Measurements from ENCODE around the gene PPP1R9A.
"Not testable (repeated sequence)": the region's sequence is repeated elsewhere in the genome, so short reads cannot be mapped to it uniquely, and the experiment has no call there.

The PPP1R9A gene

DNA sequence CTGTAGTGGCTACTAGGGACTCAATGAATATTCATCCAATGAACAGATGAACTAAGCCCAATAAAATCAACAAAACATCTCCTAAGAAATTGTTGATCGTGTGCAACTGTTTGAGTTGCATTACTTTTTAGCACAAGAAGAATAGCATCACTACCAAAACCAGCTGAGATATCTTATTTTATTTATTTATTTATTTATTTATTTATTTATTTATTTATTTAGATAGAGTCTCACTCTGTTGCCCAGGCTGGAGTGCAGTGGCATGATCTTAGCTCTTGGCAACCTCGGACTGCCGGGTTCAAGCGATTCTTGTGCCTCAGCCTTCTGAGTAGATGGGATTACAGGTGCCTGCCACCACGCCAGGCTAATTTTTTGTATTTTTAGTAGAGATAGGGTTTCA, 92.2 kb downstream of the PPP1R9A start:
- H3K36me3 ChIP-seq (ENCODE audit: control insufficient read depth in 1 of 2, insufficient read depth in 2 of 2, low read length in 2 of 2); H3K9ac ChIP-seq (ENCODE audit: low read depth in 1 of 2, low read length in 2 of 2); H3K9me3 ChIP-seq (ENCODE audit: control insufficient read depth in 1 of 2, low read length in 2 of 2); H3K27ac ChIP-seq (ENCODE audit: low read depth, low read length); H3K4me3 ChIP-seq (ENCODE audit: low read depth in 1 of 2, low read length in 2 of 2); H3K27me3 ChIP-seq (ENCODE audit: control insufficient read depth in 1 of 2, insufficient read depth in 2 of 2, low read length in 2 of 2): not testable (repeated sequence)
- peaks cover 7 to 24% of the 10 kb centered on the region in 2 donors for H3K4me1 ChIP-seq (ENCODE audit: control insufficient read depth in 1 of 2, insufficient read depth in 2 of 2, low read length in 2 of 2)

- no peak overlapping the region for H3K27ac ChIP-seq (ENCODE audit: low read depth, low read length)
- H3K36me3 ChIP-seq (ENCODE audit: control insufficient read depth in 1 of 2, insufficient read depth in 2 of 2, low read length in 2 of 2): no peaks in the 10 kb centered on the region
- H3K9ac ChIP-seq (ENCODE audit: low read depth in 1 of 2, low read length in 2 of 2): no peak overlapping the region
These were observed 93.9 kb downstream of the PPP1R9A start for GRCh38 chr7:95001258-95001657.

GRCh38 chr7:95001815-95002561, 94.6 kb downstream of the PPP1R9A start:
- Histone ChIP-seq H3K27me3 (ENCODE audit: control insufficient read depth in 1 of 2, insufficient read depth in 2 of 2, low read length in 2 of 2) (no peaks in the 10 kb centered on the region), H3K4me1 (ENCODE audit: control insufficient read depth in 1 of 2, insufficient read depth in 2 of 2, low read length in 2 of 2) (peaks cover 7 to 18% of the 10 kb centered on the region in 2 donors), H3K9me3 (ENCODE audit: control insufficient read depth in 1 of 2, low read length in 2 of 2) (no peaks in the 10 kb centered on the region), H3K36me3 (ENCODE audit: control insufficient read depth in 1 of 2, insufficient read depth in 2 of 2, low read length in 2 of 2) (no peaks in the 10 kb centered on the region), H3K27ac (ENCODE audit: low read depth, low read length) (no peak overlapping the region), H3K4me3 (ENCODE audit: low read depth in 1 of 2, low read length in 2 of 2) (no peak overlapping the region), H3K9ac (ENCODE audit: low read depth in 1 of 2, low read length in 2 of 2) (no peak overlapping the region)

More at GRCh38 chr7:95001258-95001657, 93.9 kb downstream of the PPP1R9A start:
- H3K4me1 ChIP-seq (ENCODE audit: control insufficient read depth in 1 of 2, insufficient read depth in 2 of 2, low read length in 2 of 2): peaks cover 7 to 20% of the 10 kb centered on the region in 2 donors
- no peaks in the 10 kb centered on the region for H3K9me3 ChIP-seq (ENCODE audit: control insufficient read depth in 1 of 2, low read length in 2 of 2)
- H3K27me3 ChIP-seq (ENCODE audit: control insufficient read depth in 1 of 2, insufficient read depth in 2 of 2, low read length in 2 of 2): no peaks in the 10 kb centered on the region
- no peak overlapping the region for H3K4me3 ChIP-seq (ENCODE audit: low read depth in 1 of 2, low read length in 2 of 2)

DNA sequence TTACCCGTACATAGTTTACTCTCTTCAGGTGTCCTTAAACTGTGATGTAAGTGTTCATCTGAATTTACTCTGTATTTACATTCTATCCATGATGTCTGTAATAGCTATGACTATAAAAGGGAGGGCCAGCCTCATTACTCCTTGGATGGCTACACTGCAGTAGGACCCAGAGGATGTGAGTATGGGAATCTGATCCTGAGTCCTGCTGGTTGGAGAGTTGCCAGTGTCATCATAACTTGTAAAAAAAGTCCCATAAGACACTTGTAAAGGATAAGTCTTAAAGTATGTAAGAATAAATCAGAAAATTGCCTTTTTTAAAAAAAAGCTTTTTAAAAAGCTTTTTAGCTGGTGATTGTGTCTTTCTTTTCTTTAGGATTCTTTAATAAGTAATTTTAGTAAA, 95.4 kb downstream of the PPP1R9A start:
- no peak overlapping the region for H3K9ac ChIP-seq (ENCODE audit: low read depth in 1 of 2, low read length in 2 of 2)
- H3K27me3 ChIP-seq (ENCODE audit: control insufficient read depth in 1 of 2, insufficient read depth in 2 of 2, low read length in 2 of 2): no peaks in the 10 kb centered on the region
- H3K4me3 ChIP-seq (ENCODE audit: low read depth in 1 of 2, low read length in 2 of 2): no peak overlapping the region
- no peaks in the 10 kb centered on the region for H3K9me3 ChIP-seq (ENCODE audit: control insufficient read depth in 1 of 2, low read length in 2 of 2)
- no peaks in the 10 kb centered on the region for H3K36me3 ChIP-seq (ENCODE audit: control insufficient read depth in 1 of 2, insufficient read depth in 2 of 2, low read length in 2 of 2)
- peaks cover 7 to 18% of the 10 kb centered on the region in 2 donors for H3K4me1 ChIP-seq (ENCODE audit: control insufficient read depth in 1 of 2, insufficient read depth in 2 of 2, low read length in 2 of 2)
- no peak overlapping the region for H3K27ac ChIP-seq (ENCODE audit: low read depth, low read length)

DNA sequence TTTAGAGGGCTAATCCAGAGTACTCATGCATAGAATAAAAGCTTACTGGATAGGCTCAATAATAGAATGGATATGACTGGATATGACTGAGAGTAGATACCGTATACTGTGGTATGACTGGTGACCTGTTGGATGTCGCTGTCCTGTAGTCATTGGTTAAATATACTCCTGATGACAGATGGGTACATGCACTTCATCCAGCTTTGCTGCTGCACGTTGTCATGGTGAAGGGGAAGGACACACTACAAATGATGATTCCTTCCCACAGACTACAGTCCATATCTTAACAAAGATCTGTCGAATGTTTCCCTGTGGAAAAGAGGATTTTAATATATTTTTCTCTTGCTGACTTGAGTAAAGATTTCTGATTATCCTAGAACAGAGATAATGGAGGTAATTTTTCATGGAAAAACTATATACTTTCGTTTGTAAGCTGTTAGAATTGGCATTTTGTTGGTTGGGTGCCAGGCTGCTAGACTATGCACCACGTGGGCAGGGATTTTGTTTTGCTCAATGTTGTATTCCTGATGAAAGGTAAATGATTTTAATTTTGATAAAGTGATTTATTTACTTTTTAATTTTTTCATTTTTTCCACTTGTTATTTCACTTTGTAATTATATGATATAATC, 97.3 kb downstream of the PPP1R9A start:
- peaks cover 0 to 10% of the 10 kb centered on the region in 2 donors for H3K4me1 ChIP-seq (ENCODE audit: control insufficient read depth in 1 of 2, insufficient read depth in 2 of 2, low read length in 2 of 2)
- no peaks in the 10 kb centered on the region for H3K27me3 ChIP-seq (ENCODE audit: control insufficient read depth in 1 of 2, insufficient read depth in 2 of 2, low read length in 2 of 2)
- H3K36me3 ChIP-seq (ENCODE audit: control insufficient read depth in 1 of 2, insufficient read depth in 2 of 2, low read length in 2 of 2): no peaks in the 10 kb centered on the region
- H3K4me3 ChIP-seq (ENCODE audit: low read depth in 1 of 2, low read length in 2 of 2): no peak overlapping the region
- H3K9ac ChIP-seq (ENCODE audit: low read depth in 1 of 2, low read length in 2 of 2): no peak overlapping the region
- no peak overlapping the region for H3K27ac ChIP-seq (ENCODE audit: low read depth, low read length)
- H3K9me3 ChIP-seq (ENCODE audit: control insufficient read depth in 1 of 2, low read length in 2 of 2): no peaks in the 10 kb centered on the region

- H3K36me3 ChIP-seq (ENCODE audit: control insufficient read depth in 1 of 2, insufficient read depth in 2 of 2, low read length in 2 of 2): no peaks in the 10 kb centered on the region
- H3K4me1 ChIP-seq (ENCODE audit: control insufficient read depth in 1 of 2, insufficient read depth in 2 of 2, low read length in 2 of 2): peaks cover 0 to 9% of the 10 kb centered on the region in 2 donors
- no peaks in the 10 kb centered on the region for H3K27me3 ChIP-seq (ENCODE audit: control insufficient read depth in 1 of 2, insufficient read depth in 2 of 2, low read length in 2 of 2)
- no peaks in the 10 kb centered on the region for H3K9me3 ChIP-seq (ENCODE audit: control insufficient read depth in 1 of 2, low read length in 2 of 2)
- no peak overlapping the region for H3K27ac ChIP-seq (ENCODE audit: low read depth, low read length)
- H3K9ac ChIP-seq (ENCODE audit: low read depth in 1 of 2, low read length in 2 of 2): no peak overlapping the region
- no peak overlapping the region for H3K4me3 ChIP-seq (ENCODE audit: low read depth in 1 of 2, low read length in 2 of 2)
These were observed 98.6 kb downstream of the PPP1R9A start for GRCh38 chr7:95006010-95006409.

DNA sequence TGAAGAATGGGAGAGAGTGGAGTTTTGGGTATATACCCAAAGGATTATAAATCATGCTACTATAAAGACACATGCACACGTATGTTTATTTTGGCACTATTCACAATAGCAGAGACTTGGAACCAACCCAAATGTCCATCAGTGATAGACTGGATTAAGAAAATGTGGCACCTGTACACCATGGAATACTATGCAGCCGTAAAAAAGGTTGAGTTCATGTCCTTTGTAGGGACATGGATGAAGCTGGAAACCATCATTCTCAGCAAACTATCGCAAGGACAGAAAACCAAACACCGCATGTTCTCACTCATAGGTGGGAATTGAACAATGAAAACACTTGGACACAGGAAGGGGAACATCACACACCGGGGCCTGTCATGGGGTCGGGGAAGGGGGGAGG, 101.4 kb downstream of the PPP1R9A start:
- H3K4me3 ChIP-seq (ENCODE audit: low read depth in 1 of 2, low read length in 2 of 2); H3K27me3 ChIP-seq (ENCODE audit: control insufficient read depth in 1 of 2, insufficient read depth in 2 of 2, low read length in 2 of 2); H3K36me3 ChIP-seq (ENCODE audit: control insufficient read depth in 1 of 2, insufficient read depth in 2 of 2, low read length in 2 of 2); H3K9ac ChIP-seq (ENCODE audit: low read depth in 1 of 2, low read length in 2 of 2); H3K4me1 ChIP-seq (ENCODE audit: control insufficient read depth in 1 of 2, insufficient read depth in 2 of 2, low read length in 2 of 2); H3K27ac ChIP-seq (ENCODE audit: low read depth, low read length); H3K9me3 ChIP-seq (ENCODE audit: control insufficient read depth in 1 of 2, low read length in 2 of 2): not testable (repeated sequence)

GRCh38 chr7:95011146-95011928, 103.9 kb downstream of the PPP1R9A start:
- Histone ChIP-seq H3K4me3 (ENCODE audit: low read depth in 1 of 2, low read length in 2 of 2) (no peak overlapping the region), H3K27me3 (ENCODE audit: control insufficient read depth in 1 of 2, insufficient read depth in 2 of 2, low read length in 2 of 2) (no peaks in the 10 kb centered on the region), H3K36me3 (ENCODE audit: control insufficient read depth in 1 of 2, insufficient read depth in 2 of 2, low read length in 2 of 2) (no peaks in the 10 kb centered on the region), H3K9ac (ENCODE audit: low read depth in 1 of 2, low read length in 2 of 2) (no peak overlapping the region), H3K27ac (ENCODE audit: low read depth, low read length) (no peak overlapping the region), H3K9me3 (ENCODE audit: control insufficient read depth in 1 of 2, low read length in 2 of 2) (no peaks in the 10 kb centered on the region), H3K4me1 (ENCODE audit: control insufficient read depth in 1 of 2, insufficient read depth in 2 of 2, low read length in 2 of 2) (no peaks in the 10 kb centered on the region)

GRCh38 chr7:95011995-95012394, 104.6 kb downstream of the PPP1R9A start:
- H3K27me3 ChIP-seq (ENCODE audit: control insufficient read depth in 1 of 2, insufficient read depth in 2 of 2, low read length in 2 of 2): no peaks in the 10 kb centered on the region
- H3K27ac ChIP-seq (ENCODE audit: low read depth, low read length): no peak overlapping the region
- no peak overlapping the region for H3K4me3 ChIP-seq (ENCODE audit: low read depth in 1 of 2, low read length in 2 of 2)
- no peaks in the 10 kb centered on the region for H3K9me3 ChIP-seq (ENCODE audit: control insufficient read depth in 1 of 2, low read length in 2 of 2)
- no peak overlapping the region for H3K9ac ChIP-seq (ENCODE audit: low read depth in 1 of 2, low read length in 2 of 2)
- no peaks in the 10 kb centered on the region for H3K4me1 ChIP-seq (ENCODE audit: control insufficient read depth in 1 of 2, insufficient read depth in 2 of 2, low read length in 2 of 2)
- H3K36me3 ChIP-seq (ENCODE audit: control insufficient read depth in 1 of 2, insufficient read depth in 2 of 2, low read length in 2 of 2): no peaks in the 10 kb centered on the region

DNA sequence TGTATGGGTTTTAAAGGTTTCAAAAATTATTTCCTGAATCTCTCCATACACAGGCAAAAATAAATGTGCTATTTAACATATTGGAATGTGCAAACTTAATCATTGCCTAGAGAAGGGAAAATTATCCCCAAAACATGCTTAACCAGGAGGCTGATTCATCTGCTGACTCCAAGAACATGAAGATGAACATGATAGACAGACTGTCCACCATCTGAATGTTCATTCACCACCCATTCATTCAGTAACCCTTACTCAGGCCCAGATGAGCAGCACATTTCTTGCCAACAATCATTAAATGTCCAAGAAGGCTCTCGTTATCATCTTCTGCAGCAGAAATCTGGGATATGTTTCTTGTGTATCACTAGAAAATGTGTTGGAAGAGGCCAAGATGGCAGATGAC, 110.6 kb downstream of the PPP1R9A start:
- Histone ChIP-seq H3K27me3 (ENCODE audit: control insufficient read depth in 1 of 2, insufficient read depth in 2 of 2, low read length in 2 of 2) (no peaks in the 10 kb centered on the region), H3K9me3 (ENCODE audit: control insufficient read depth in 1 of 2, low read length in 2 of 2) (no peaks in the 10 kb centered on the region), H3K4me3 (ENCODE audit: low read depth in 1 of 2, low read length in 2 of 2) (no peak overlapping the region), H3K4me1 (ENCODE audit: control insufficient read depth in 1 of 2, insufficient read depth in 2 of 2, low read length in 2 of 2) (no peaks in the 10 kb centered on the region), H3K9ac (ENCODE audit: low read depth in 1 of 2, low read length in 2 of 2) (no peak overlapping the region), H3K36me3 (ENCODE audit: control insufficient read depth in 1 of 2, insufficient read depth in 2 of 2, low read length in 2 of 2) (no peaks in the 10 kb centered on the region), H3K27ac (ENCODE audit: low read depth, low read length) (no peak overlapping the region)

Data from duodenal mucosa (tissue), 2 donors.